DMS114 treated with DMSO at 0.1 percent for 48 hours (cell line): Measurements from ENCODE around the gene CD44.

Experiments
- DNase-seq: peaks from one replicate; lab custom pipeline; 2025; ENCODE audit not compliant: unreplicated experiment; lab: John Stamatoyannopoulos, UW

CD44 gene

DNA sequence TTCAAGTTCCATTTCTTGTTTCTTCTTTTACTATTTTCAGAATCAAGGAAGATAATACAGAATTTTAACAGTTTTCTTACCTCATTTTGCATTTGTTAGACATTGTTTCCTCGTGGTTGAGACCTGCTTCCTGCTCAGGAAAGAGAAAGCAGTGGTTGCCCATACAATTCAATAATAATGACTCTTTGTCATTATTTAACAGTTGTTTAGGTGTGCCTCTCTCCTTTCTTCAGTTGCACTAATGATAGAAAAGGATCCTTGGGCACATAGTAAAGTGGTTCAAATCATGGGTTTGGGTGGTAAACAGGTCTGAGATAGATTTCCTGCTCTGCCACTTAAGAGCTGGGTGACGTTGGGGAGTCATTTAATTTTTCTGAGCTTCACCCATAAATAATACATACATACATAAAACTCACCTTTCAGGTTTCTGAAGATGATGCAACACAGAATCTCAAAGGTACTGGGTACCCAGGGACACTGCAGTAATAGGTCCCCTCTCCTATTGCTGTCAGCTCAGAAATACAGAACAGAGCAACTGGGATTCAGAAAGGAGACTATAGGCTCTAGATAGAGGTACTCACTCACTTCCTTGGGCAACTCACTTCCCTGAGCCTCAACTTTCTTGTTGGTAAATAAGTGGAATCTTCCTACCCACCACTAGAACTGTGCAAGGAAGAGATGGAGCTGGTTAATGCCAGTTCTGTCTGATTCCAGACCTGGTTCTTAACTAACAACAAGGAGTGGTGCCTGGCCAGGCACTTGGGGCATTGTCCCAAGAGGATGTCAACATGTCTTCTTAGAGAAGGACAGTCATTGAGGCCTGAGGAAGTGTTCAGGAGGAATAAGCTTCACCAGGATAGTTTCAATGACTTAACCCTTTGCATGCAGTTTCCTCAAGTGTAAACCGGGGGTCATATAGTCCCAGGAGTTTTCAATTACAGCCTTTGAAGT, 34.9 kb downstream of the CD44 start:
- no peak for DNase-seq

DNA sequence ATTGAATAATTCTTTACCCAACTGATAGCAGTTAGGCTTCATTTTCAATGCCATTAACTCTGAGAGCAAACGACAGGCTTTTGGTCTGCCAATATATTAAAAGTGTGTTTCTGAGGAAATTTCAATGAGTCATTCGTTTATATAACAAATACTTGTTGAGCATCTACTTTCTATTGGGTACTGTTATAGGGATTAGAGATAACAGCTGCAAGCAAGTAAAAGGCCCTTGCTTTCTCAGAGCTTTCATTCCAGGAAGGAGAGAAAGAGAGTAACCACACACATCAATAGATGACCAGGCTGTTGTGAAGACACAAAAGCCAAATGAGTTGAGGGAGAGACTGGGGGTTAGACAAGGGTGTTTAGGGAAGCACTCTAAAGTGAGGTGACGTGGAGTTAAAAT, 35.7 kb downstream of the CD44 start:
- no peak for DNase-seq

GRCh38 chr11:35177370-35177769, 38.4 kb downstream of the CD44 start:
- DNase-seq = no peak

DNA sequence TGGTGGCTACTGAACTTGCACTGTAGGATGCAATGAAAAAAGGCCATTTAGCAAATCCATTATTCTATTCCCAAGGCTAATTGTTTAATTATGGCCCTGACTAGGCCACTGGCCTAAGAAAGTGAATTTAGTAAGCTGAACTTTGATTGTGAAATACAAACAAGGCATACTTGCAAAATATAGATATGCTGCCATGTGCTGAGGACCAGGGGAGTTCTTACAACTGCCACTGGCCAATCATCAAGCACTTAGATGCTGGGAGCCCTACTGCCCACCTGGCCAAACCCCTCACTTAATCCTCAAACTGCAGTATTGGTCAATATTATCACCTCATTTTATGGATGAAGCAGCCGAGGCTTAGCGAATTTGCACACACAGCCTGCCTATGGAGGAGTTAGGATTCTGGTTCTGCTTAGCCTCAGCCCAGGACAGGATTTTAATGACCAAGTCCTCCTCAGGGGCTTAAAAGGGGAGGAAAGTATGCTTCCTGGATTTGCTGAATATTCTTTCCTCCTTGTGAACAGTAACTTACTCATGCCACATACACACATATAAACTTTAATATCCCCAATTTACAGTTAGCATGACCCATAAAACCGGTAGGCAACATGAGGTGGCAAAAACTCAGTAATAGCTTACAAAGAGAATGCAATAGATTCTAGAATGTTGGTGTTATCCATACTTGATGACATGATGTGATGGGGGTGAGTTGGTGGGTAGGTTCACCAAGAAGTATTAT, 39.3 kb downstream of the CD44 start:
- DNase-seq = no peak

DNA sequence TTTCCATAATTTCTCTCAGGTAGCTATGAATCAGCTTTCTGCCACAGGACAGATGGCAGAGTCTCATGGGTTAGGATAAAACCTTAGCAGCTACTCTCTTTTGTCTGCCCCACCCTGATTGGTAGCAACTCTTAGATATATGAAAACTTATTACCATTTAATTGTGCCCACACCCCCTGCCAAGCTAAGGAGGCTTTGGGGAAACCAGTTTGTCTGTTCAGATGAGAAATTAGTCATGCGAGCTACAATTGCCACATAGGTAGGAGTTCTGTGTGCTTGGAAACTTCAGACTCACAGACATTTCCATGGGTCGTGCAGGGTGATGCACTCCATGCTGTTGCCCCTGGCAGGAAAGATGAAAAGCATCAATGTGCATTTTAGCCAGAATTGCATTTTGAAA, 39.9 kb downstream of the CD44 start:
- no peak for DNase-seq

GRCh38 chr11:35179466-35180135, 40.6 kb downstream of the CD44 start:
- no peak for DNase-seq

- no peak for DNase-seq
These were observed 41.6 kb downstream of the CD44 start for GRCh38 chr11:35180317-35181233.

- no peak for DNase-seq
These were observed 43.5 kb downstream of the CD44 start for GRCh38 chr11:35182317-35182939.

- DNase-seq = no peak
These were observed 44.5 kb downstream of the CD44 start for GRCh38 chr11:35183326-35183925.

DNA sequence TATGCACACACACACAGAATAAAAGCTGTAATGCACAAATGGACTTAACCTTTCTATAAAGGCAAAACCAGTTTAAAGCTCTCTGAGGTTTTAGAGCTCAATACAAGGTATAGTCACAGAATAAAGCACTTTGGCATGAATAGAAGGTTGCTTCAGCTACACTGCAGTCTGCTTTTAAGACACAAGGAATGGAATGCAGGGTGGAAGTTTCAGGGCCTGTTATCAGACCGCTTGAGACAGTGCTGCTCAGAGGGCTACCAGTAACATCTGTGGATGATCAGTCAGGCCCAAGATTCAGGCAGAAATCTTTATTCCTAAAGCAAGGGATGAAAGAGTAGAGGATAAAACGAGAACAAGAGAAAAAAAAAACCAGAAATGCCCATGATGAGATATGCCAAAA, 46.7 kb downstream of the CD44 start:
- no peak for DNase-seq

GRCh38 chr11:35187996-35188395, 49.0 kb downstream of the CD44 start:
- DNase-seq = no peak

DNA sequence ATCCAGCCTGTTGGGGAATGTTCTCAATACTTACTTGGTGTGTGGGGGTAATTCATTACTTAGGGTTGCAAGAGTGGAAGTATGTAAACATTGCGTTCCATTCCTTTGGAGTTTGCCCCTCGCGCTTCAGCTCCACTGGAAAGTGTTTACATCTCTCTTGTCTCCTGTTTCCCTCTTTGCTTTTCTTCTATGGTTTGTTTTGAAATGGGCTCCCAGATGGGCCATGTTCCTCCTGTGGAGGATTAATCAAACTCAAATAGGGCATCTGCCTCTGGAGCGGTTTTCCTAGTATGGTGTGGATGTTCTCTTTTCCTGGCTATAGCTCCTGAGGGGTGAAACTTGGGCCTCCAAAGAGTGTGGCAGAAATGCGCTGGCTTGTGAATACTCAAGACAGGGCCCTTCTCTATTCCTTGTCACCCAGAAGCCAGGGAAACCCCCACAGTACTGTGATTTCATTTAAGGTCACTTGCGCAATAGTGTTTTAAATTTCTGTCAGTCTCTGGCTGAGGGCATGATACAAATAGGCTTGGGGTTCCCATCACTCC, 51.9 kb downstream of the CD44 start:
- DNase-seq = no peak

DNA sequence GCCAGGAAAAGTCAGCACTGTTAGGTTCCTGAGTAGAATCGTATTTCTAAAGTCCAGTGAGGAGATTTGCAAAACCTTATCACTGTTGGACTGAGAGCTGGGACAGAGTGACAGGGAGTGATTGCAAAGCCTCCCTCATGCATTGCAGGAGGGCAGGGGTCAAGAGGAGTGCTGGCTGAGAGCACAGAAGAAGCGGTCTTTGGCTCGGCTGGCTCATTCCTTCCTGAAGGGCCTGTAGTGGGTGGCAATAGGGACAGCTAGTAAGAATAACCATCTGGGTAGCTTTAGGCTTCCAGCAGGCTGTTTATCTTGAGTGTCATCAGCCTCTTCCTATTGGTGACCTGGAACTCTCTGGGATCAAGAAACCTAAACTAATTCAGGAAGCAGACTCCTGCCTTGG, 53.4 kb downstream of the CD44 start:
- DNase-seq = no peak

- no peak for DNase-seq
These were observed 54.8 kb downstream of the CD44 start for GRCh38 chr11:35193767-35194166.

DNA sequence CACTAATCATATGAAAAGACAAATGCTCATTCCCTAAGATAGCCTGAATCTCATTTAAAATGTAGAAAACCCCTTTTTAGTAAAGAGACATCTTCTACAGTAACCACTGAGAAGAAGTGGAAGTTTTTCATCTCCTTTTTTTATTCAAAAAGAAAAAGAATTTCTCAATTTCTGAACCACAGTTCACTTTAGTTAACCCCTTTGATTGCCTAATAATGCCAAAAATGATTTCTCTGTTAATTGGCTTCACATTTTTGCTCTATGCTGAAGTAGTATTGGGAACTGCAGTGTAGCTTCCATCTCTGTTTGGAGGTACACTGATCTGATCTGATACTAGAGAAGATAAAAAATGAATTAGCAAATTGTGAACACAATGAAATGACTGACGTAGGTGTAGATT, 58.3 kb downstream of the CD44 start:
- no peak for DNase-seq

DNA sequence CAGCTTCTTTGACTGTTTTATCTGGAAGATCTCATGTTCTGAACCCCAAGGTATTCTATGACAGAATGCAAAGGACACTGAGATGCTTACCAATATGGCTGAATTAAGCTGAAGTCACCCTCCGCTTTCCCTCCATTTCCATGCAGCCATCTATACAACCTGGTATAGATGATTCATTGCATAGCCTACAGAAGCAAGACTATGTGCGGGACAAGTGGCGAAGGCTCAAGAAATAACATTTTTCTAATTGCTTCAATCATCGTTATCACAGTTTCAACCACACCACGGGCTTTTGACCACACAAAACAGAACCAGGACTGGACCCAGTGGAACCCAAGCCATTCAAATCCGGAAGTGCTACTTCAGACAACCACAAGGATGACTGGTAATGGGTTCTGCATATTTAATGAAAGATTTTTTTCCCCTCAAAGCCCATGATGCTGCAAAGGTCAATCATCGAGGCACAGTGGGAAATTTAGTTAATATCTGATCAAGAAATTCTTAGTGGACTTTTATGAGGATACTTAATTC, 61.9 kb downstream of the CD44 start:
- no peak for DNase-seq

DNA sequence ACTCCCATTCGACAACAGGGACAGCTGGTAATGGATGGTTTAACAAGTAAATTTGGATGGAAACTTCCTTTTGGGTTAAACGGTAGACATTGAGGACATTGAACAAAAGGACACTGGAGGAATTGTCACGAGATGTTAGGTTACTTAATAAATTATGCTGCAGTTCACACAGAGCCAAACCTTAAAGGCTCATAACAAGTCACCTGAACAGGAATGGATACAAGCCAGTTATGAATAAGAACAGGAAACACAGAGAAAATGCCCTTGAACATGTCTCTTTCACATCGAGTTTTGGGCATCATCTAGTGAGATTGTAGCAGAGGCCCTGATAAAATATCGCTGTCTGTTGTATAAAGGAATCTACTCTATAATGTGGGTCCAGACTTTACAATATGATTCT, 65.6 kb downstream of the CD44 start:
- no peak for DNase-seq

DNA sequence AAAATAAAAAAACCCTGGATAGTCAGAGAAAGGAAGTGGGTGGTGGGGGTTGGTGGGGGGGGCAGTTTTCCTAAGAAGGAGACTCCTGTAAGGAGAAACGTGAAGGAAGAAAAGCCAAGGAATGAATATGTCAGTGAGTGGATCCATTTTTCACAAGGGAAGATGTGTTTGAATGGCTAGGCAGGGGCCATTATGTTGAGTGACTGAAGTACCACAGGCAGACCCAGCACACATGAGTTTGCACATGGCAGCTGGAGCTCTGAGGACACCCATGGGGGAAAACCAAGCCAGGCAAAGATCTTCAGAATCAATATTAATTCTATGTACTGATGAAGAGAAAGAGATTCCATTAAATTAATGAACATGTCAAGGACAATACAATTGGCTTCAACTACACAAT, 67.6 kb downstream of the CD44 start:
- no peak for DNase-seq
